Small intestine (tissue), 7 donors: ENCODE results near the gene RPIA. TPM values are rescaled to one million over a fixed set of nuclear protein-coding genes. Genes with fewer than 3 reads are reported as not detected.
"Not testable (repeated sequence)": the region's sequence is repeated elsewhere in the genome, so short reads cannot be mapped to it uniquely, and the experiment has no call there.

Source experiments
- DNase-seq, 2 donors: peaks; one replicate each; pipeline versions ENCODE4 v3.0.0 to v3.0.0-alpha.2; 2013
- FAIRE-seq: peaks from 2 replicates; lab custom pipeline; 2012; peaks lifted over from hg19 to GRCh38; lab: Jason Lieb, UNC
- H3K27ac ChIP-seq, 3 donors: one replicate each; pipeline ENCODE4 v1.5.1; 2013; ENCODE audit warnings: low read length in 2 of 3, mild to moderate bottlenecking in 2 of 3, control low read depth in 1 of 3, inconsistent platforms in 1 of 3, low read depth in 1 of 3, moderate library complexity in 1 of 3
- H3K27me3 ChIP-seq, 3 donors: one replicate each; pipeline ENCODE4 v1.6.1; 2013; ENCODE audit warnings: low read length in 3 of 3, inconsistent platforms in 1 of 3; ENCODE audit not compliant: control insufficient read depth in 3 of 3, insufficient read depth in 3 of 3
- H3K36me3 ChIP-seq, 3 donors: one replicate each; pipeline ENCODE4 v1.6.1; 2013; ENCODE audit warnings: low read length in 3 of 3, inconsistent platforms in 1 of 3, low read depth in 1 of 3, mild to moderate bottlenecking in 1 of 3, moderate library complexity in 1 of 3; ENCODE audit not compliant: control insufficient read depth in 3 of 3, insufficient read depth in 2 of 3
- H3K4me1 ChIP-seq, 3 donors: one replicate each; pipeline ENCODE4 v1.6.1; 2013; ENCODE audit warnings: low read length in 2 of 3, inconsistent platforms in 1 of 3, low read depth in 1 of 3, mild to moderate bottlenecking in 1 of 3, moderate library complexity in 1 of 3; ENCODE audit not compliant: control insufficient read depth in 3 of 3, insufficient read depth in 2 of 3
- H3K4me3 ChIP-seq, 3 donors: one replicate each; pipeline ENCODE4 v1.5.1; 2013; ENCODE audit warnings: low read length in 3 of 3, control low read depth in 1 of 3, inconsistent platforms in 1 of 3, low read depth in 1 of 3, mild to moderate bottlenecking in 1 of 3, moderate library complexity in 1 of 3
- H3K9me3 ChIP-seq, 2 donors: one replicate each; pipeline ENCODE4 v1.6.1; 2013; ENCODE audit warnings: low read depth in 1 of 2, low read length in 1 of 2; ENCODE audit not compliant: control insufficient read depth in 2 of 2, insufficient read depth in 1 of 2
- WGBS, 3 donors: extraction: QIAGEN DNeasy Blood & Tissue Kit; methylation state at CpG; one replicate each; pipeline ENCODE4 v1.1.7; 2013; 5-methylcytosine and 5-hydroxymethylcytosine counted together
- polyA plus RNA-seq, 4 donors: library from polyadenylated mRNA; stranded (reverse) in 3 of 4; unstranded in 1 of 4; fragments of 200-250 nt in 3 of 4; fragments of 120-200 nt in 1 of 4; gene quantifications; one replicate each; pipeline versions ENCODE4 v1.2.1 to v1.2.3, GENCODE V29; 2013
- donor health status: healthy with polysubstance abuse.
- donor health status: control.
- donor health status: control.
- donor health status: Bipolar disorder and iron deficiency.
- donor health status: healthy.

The RPIA gene
- polyA plus RNA-seq, 4 donors, result 14.5 to 53.7 (median 21.4) TPM

DNA sequence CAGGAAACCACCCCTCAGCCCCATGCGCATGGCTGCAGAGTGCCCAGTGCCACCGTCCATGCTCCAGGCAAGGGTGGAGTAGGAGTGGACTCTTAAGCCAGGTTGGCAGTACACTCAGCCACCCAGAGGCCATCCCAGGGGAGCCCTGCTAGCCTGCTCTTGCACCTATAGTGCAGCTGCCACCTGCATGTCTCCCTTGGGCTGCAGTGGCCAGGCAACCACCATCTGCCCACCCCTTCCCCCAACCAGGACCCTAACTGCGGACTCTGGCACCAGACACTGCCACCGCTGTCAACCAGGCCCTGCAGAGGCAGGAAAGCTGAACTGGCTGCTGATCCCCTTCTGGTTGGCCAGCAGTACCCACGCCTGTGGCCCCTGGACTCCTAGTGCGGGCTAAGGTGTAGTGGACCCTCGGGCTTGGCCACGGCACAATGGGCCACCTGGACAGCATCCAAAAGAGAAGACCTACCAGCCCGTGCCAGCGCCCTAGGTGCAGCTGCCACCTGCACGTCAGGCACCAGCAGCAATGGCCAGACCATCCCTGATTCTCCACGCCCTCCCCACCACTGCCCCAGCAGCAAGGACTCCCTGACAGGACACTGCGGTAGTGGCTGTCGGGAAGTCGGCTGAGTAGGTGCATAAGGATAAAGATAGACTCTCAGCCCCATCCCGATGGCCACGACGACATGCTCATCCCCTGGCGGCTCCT lies 72.8 kb downstream of the RPIA start:
- Histone ChIP-seq H3K36me3 (no peaks in the 10 kb centered on the region), H3K4me3 (no peak overlapping the region), H3K27ac (peak overlapping the region in 1 of 3 donors; percentile 2), H3K27me3 (peaks cover 0 to 21% (median 0%) of the 10 kb centered on the region in 3 donors), H3K4me1 (no peaks in the 10 kb centered on the region), H3K9me3 (peaks cover 0 to 9% of the 10 kb centered on the region in 2 donors)
- FAIRE-seq (no peak), DNase-seq (no peak)
- whole genome bisulfite sequencing, 3 donors, result 86 to 88% (median 87%) methylated on average over 19 of the region's 19 CpGs

DNA sequence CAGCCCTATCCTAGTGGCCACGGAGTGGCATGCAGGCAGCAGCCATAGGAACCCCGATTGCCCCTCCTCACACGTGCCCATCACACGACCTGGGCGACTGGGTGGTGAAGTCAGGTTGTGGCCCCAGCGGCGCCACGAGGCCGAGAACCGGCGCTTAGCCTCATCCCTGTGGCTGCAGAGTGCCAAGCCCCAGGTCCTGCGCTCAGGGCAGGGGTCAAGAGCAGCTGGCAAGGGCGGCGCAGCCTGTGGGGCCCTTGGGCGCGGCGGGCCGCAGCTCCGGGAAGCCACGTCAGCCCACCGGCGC lies 73.3 kb downstream of the RPIA start:
- H3K27ac ChIP-seq, result peak overlapping the region in 1 of 3 donors; percentile 2
- FAIRE-seq, result no peak
- WGBS, 3 donors, result 15 to 24% (median 17%) methylated on average over 16 to 22 of the region's 22 CpGs

DNA sequence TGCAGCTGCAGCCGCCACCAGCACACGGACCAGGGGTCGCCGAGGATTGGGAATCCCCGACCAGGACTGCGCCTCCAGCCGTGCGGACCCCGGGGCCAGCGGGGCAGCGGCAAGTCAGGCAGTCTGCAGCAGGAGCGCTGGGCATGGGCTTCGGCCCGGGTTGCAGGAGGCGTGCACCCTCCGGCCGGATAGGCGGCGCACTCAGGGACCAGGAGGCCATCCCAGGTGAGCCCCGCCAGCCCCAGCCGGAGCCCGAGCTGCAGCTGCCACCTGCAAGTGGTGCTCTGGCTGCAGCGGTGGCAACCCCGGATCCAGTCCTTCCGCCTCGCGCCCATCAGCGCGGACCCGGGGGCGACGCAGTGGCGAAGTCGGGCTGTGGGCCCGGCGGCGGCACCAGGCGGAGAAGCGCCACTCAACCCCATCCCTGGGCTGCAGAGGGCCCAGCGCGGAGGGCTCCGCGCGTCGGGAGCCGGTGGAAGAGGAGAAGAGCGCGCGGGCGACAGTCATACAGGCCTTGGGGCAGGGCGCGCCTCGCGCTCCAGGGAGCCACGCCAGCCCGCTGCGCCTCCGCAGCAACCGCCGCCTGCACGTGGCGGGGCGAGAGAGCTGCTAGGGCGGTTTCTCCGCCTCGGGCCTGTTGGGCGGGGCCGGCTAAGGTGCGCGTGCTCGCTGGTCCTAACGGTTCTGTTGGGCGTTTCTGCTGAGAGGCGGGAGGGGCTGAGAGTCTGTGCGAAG lies 73.8 kb downstream of the RPIA start:
- WGBS, 3 donors, result 2 to 10% (median 9%) methylated on average over 42 to 75 of the region's 75 CpGs
- no peak overlapping the region for H3K4me3 ChIP-seq
- peaks cover 0 to 21% (median 0%) of the 10 kb centered on the region in 3 donors for H3K27me3 ChIP-seq
- H3K36me3 ChIP-seq, result no peaks in the 10 kb centered on the region
- H3K27ac ChIP-seq, result peak overlapping the region in 1 of 3 donors; percentile 2
- no peak for FAIRE-seq
- no peaks in the 10 kb centered on the region for H3K4me1 ChIP-seq
- peak; percentile 52 to 68 for DNase-seq
- peaks cover 0 to 5% of the 10 kb centered on the region in 2 donors for H3K9me3 ChIP-seq

More for the DNA sequence above, 73.3 kb downstream of the RPIA start:
- Histone ChIP-seq H3K9me3 (peaks cover 0 to 5% of the 10 kb centered on the region in 2 donors), H3K4me3 (no peak overlapping the region), H3K4me1 (no peaks in the 10 kb centered on the region), H3K36me3 (no peaks in the 10 kb centered on the region), H3K27me3 (peaks cover 0 to 21% (median 0%) of the 10 kb centered on the region in 3 donors)
- DNase-seq, result no peak

DNA sequence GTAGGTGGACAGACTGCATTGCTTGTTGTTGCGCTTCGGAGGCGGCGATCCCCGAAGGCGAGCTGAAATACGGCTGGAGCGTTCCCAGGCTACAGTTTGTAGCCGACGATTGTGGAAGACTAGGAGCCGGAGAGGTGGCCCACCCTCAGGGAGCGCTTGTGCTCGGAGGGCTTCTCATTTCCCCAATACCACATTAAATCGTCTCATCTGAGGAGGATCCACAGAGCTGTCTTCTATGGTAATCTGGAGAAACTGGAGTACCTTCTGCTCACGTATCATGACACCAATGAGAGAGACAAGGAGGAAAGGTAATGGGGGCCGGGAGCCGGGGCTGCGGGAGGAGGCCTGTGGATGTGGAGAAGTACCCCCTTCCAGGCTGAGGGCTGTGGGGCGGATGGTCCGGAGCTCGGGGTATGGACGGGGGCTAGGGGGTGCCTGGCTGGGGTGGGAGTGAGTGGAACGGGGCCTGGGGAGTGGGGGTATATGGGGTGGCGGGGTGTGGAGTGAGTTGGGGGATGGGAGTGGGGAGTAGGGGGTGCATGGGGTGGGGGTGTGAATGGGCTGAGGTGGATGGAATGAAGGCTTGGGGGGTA lies 74.5 kb downstream of the RPIA start:
- not testable (repeated sequence) for H3K4me1 ChIP-seq, H3K9me3 ChIP-seq, DNase-seq, H3K4me3 ChIP-seq, H3K36me3 ChIP-seq, FAIRE-seq
- 28 to 36% (median 28%) methylated on average over 20 to 24 of the region's 24 CpGs for WGBS, 3 donors
- peak overlapping the region in 1 of 3 donors; percentile 38 for H3K27ac ChIP-seq
- peaks cover 0 to 21% (median 0%) of the 10 kb centered on the region in 3 donors for H3K27me3 ChIP-seq

DNA sequence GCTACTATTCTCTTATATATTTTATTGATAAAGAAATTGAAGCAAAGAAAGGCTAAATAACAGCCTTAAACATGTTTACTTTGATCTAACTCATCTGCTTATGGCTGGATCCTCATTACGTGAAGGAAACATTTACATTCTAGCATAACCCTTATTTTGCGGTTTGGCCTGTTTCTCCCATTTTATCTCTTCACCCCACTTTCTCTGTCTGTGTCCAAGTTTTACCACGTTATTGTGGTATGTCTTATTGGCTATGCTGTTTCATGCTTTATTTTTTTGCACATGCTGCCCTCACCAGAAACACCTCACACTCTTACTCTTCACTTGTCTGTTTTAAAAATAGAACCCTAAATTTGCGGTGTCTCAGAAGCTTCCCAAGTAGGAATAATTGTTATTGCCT lies 78.5 kb downstream of the RPIA start:
- Histone ChIP-seq H3K36me3 (no peaks in the 10 kb centered on the region), H3K4me3 (no peak overlapping the region), H3K27me3 (peaks cover 0 to 10% (median 0%) of the 10 kb centered on the region in 3 donors), H3K9me3 (no peaks in the 10 kb centered on the region), H3K27ac (no peak overlapping the region), H3K4me1 (no peaks in the 10 kb centered on the region)
- WGBS, 3 donors, result 70 to 82% (median 70%) methylated on average over 4 of the region's 4 CpGs
- FAIRE-seq (no peak), DNase-seq (no peak)

DNA sequence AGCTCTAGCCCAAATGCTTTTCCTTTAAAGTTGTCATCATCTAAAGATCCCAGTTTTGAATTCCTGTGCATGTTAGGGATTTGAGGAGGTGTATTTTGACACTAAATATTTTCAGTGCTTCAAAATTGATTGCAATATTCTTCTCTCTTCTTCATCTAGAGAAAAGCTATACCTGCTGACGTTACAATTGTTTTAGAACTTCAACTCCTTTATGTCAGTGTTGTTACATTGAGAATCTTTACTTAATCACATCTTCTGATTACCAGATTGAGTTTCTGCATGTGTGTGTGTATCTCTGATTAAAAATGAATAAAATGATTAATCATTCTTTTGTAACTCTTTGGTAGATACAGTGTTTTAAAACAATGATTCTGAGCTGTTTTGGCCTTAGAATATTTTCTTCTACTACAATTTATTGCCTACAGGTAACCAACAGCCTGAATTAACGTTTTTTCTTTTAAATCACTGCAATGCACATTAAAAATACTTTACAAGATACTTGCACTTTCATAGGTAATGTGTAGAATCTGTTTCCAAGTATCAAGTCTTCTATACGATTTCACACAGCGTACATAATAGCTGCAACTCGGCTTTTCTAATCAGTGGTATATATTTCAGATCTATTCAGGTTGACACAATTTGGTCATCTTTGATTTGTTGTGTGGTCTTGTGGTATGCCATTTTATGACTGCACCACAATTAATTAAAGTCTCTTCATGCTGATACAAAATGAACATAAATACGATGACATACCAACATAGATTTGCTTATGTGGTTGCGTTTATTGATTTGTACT lies 82.0 kb downstream of the RPIA start:
- H3K4me3 ChIP-seq, DNase-seq, H3K27me3 ChIP-seq, H3K9me3 ChIP-seq, H3K36me3 ChIP-seq, H3K27ac ChIP-seq, H3K4me1 ChIP-seq: not testable (repeated sequence)
- peak; percentile 93 for FAIRE-seq
- 62 to 64% (median 63%) methylated on average over 7 of the region's 7 CpGs for WGBS, 3 donors

DNA sequence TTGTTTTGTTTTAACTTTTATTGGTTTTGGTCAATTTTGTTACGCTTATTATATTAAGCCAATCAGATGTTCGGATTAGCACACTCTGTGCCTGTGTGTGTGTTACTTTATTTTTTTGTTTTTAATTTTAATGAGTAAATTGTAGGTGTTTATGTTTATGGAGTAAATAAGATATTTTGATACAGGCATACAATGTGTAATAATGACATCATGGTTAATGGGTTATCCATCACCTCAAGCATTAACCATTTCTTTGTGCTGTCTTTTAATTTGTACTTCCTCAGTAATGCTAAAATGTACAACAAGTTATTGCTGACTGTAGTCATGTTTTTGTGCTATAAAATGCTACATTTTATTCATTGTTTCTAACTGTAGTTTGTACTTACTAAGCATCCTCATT lies 97.7 kb downstream of the RPIA start:
- WGBS, 3 donors, result 95 to 97% (median 96%) methylated on average over 2 of the region's 2 CpGs
- H3K36me3 ChIP-seq, H3K4me1 ChIP-seq, DNase-seq, H3K9me3 ChIP-seq, H3K27me3 ChIP-seq, H3K27ac ChIP-seq, H3K4me3 ChIP-seq: not testable (repeated sequence)
- peak; percentile 70 for FAIRE-seq

DNA sequence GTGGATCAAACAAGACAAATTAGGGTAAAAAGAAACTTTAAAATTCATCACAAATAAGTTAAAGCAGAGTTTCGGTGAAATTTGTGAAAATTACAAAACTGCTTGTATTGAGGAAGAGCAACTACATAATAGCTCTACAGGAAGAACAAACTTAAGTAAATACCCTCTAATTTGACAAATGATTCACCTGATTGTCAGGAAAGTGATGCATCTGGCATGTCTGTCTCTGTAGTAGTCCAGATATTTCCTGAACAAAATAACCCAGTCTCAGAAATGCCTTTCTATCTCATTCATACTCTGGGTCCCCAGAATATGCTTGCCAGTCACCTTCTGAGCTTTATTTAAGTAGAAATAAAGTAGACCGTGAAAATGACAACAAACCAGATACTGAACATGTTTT lies 104.5 kb downstream of the RPIA start:
- not testable (repeated sequence) for H3K4me3 ChIP-seq
- WGBS, 3 donors, result 82 to 88% (median 84%) methylated on average over 2 of the region's 2 CpGs

More for the DNA sequence above, 104.5 kb downstream of the RPIA start:
- not testable (repeated sequence) for H3K4me1 ChIP-seq, H3K36me3 ChIP-seq, H3K27me3 ChIP-seq, H3K27ac ChIP-seq, FAIRE-seq, DNase-seq, H3K9me3 ChIP-seq
